BJ (cell line): ENCODE measurements around the gene COMMD6. TPM values are rescaled to one million over a fixed set of nuclear protein-coding genes. Genes with fewer than 3 reads are reported as not detected.
"Not testable (repeated sequence)": the region's sequence is repeated elsewhere in the genome, so short reads cannot be mapped to it uniquely, and the experiment has no call there.

Experiments used
- CTCF ChIA-PET: fragments of 350-600 bp; formaldehyde crosslinking; extraction: SDS; loops from one replicate; lab custom pipeline; 2021; ENCODE audit warnings: antibody characterized with exemption, inconsistent platforms; lab: Yijun Ruan, JAX
- POLR2A ChIA-PET: fragments of 300-600 bp; sonication (Branson Sonifier 250); formaldehyde crosslinking; extraction: SDS; loops from one replicate; lab custom pipeline; 2021; ENCODE audit warnings: antibody characterized with exemption; lab: Charles Lee
- DNase-seq: peaks from one replicate; pipeline ENCODE4 v3.0.0-alpha.2; 2011; ENCODE audit warnings: low read depth
- H3K27me3 ChIP-seq: 2 replicates; pipeline ENCODE4 v1.6.0; 2011; ENCODE audit warnings: low read length; ENCODE audit not compliant: control insufficient read depth, insufficient read depth
- H3K36me3 ChIP-seq: 2 replicates; pipeline ENCODE4 v1.5.1; 2011; ENCODE audit warnings: low read length; ENCODE audit not compliant: control insufficient read depth, insufficient read depth
- H3K4me3 ChIP-seq: 2 replicates; pipeline ENCODE4 v1.5.1; 2011; ENCODE audit warnings: low read depth, mild to moderate bottlenecking, control low read depth, low read length
- polyA plus RNA-seq: library from polyadenylated mRNA; depleted of rRNA; stranded (reverse); fragments of >200 nt; gene quantifications from 2 replicates; pipeline ENCODE4 v1.2.3, GENCODE V29; 2011
- TF ChIP-seq, protein P1 (sequence below): IDR thresholded peaks from 2 replicates; pipeline ENCODE4 v1.5.1; 2011; ENCODE audit warnings: low read depth, mild to moderate bottlenecking, control low read depth, inconsistent platforms, low read length, moderate library complexity; ENCODE audit not compliant: insufficient read depth

The COMMD6 gene
- polyA plus RNA-seq, 1 experiment: 95.7 TPM

GRCh38 chr13:75554981-75555380 is 17.3 kb upstream of the COMMD6 start:
- CTCF ChIA-PET: interaction anchor here (1.0 to 1.1 kb wide), 2 partner anchors 72 to 188 kb away, joined by 3 to 4 read pairs; partner anchors contain the start of gene TBC1D4
- Histone ChIP-seq H3K36me3 (peaks cover 2% of the 10 kb centered on the region; the same call in 1 of the 2 replicates), H3K27me3 (no peaks in the 10 kb centered on the region), H3K4me3 (no peak overlapping the region)
- POLR2A ChIA-PET: no interaction called here
- no peak for DNase-seq
- TF ChIP-seq, protein P1, sequence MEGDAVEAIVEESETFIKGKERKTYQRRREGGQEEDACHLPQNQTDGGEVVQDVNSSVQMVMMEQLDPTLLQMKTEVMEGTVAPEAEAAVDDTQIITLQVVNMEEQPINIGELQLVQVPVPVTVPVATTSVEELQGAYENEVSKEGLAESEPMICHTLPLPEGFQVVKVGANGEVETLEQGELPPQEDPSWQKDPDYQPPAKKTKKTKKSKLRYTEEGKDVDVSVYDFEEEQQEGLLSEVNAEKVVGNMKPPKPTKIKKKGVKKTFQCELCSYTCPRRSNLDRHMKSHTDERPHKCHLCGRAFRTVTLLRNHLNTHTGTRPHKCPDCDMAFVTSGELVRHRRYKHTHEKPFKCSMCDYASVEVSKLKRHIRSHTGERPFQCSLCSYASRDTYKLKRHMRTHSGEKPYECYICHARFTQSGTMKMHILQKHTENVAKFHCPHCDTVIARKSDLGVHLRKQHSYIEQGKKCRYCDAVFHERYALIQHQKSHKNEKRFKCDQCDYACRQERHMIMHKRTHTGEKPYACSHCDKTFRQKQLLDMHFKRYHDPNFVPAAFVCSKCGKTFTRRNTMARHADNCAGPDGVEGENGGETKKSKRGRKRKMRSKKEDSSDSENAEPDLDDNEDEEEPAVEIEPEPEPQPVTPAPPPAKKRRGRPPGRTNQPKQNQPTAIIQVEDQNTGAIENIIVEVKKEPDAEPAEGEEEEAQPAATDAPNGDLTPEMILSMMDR: no peak

- TF ChIP-seq, protein P1: no peak
- no peak for DNase-seq
- CTCF ChIA-PET: interaction anchor here (1.0 to 1.1 kb wide), 2 partner anchors 72 to 187 kb away, joined by 3 to 4 read pairs; partner anchors contain the start of gene TBC1D4
- POLR2A ChIA-PET: no interaction called here
- no peaks in the 10 kb centered on the region for H3K27me3 ChIP-seq
- H3K36me3 ChIP-seq: peaks cover 2% of the 10 kb centered on the region; the same call in 1 of the 2 replicates
- H3K4me3 ChIP-seq: no peak overlapping the region
These were observed 16.8 kb upstream of the COMMD6 start for GRCh38 chr13:75554464-75554863.

DNA sequence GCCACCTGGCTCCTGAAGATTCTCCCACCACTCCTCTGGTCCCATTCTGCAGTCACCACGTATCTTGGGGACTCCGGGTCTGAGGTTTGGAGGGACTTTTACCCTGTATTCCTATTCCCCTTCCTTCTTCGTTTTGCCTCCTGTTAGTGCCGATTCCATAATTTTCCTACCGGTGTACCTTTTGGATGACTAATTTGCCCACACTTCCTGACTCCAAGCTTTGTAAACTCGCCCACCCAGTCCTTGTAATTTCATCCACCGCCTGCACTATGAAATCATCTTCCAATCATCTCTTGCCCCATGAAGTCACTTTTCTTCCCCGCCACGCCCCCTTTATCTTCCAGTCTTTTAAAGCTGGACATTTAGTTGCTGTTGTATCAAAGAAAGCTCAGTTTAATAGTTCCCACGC is 12.5 kb upstream of the COMMD6 start:
- H3K36me3 ChIP-seq: peaks cover 2% of the 10 kb centered on the region; the same call in 1 of the 2 replicates
- DNase-seq: peak; percentile 14
- H3K27me3 ChIP-seq: no peaks in the 10 kb centered on the region
- TF ChIP-seq, protein P1: no peak
- CTCF ChIA-PET: interaction anchor here (0.7 to 1.8 kb wide), 7 partner anchors 9 to 192 kb away, joined by 3 to 10 read pairs (median 3); partner anchors contain the start of gene TBC1D4
- POLR2A ChIA-PET: no interaction called here
- H3K4me3 ChIP-seq: peak overlapping the region; percentile 96

DNA sequence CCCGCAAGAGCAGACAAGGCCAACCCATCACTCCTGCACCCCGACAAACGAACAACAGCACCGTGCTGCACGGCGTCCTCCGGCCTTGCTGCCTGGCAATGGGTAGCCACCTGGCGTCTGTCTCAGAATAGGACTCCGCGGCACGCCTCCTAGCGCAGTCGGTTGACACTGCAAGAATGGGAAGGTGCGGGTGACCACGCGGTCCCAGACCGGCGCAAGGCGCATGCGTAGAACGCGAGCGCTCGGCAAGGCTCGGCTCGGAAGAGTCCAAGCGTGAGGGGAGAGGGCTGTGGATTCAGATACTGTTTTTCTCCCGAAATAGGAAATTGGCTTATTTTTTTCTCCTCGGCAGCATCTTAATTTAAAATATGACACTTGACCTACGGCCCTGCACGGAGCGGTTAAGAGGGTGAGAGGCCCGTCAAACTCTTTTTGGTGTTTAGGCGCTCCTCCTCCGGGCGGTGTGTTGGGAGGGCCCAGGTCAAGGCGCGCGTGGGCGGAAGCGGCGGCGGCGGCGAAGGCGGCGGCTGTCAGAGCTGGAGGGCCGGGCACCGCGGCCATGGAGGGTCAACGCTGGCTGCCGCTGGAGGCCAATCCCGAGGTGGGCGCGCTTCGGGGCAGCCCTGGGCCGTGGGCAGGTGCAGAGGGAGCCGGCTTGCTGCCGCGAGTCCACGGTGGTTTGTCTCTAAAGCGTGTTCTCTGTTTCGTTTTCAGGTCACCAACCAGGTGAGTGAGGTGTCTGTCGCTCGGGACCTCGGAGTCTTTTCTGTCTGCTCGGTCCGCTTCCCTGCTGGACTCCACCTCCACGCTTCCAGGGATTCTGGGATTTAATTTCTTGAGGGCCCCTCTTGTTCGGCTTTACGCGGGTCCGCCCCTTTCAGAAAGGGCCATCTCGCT is 11.9 kb upstream of the COMMD6 start, which contains the start of gene UCHL3:
Gene UCHL3 (plus strand): TSS at position 530 of the 897 bp plus-strand sequence. CDS start 30 bp downstream, at position 560.
- peak; percentile 46 for DNase-seq
- H3K4me3 ChIP-seq: peak within 1 kb of the TSS; percentile 96
- ChIA-PET POLR2A (no interaction called here), CTCF (interaction anchor here (0.7 to 1.8 kb wide), 7 partner anchors 9 to 192 kb away, joined by 3 to 10 read pairs (median 3); partner anchors contain the start of gene TBC1D4)
- H3K27me3 ChIP-seq: no peaks in the 10 kb centered on the region
- peaks cover 2% of the 10 kb centered on the region; the same call in 1 of the 2 replicates for H3K36me3 ChIP-seq
- TF ChIP-seq, protein P1: peak; percentile 98

- ChIA-PET POLR2A (no interaction called here), CTCF (interaction anchor here (0.9 to 1.1 kb wide), 2 partner anchors 65 to 176 kb away, joined by 3 to 4 read pairs; no protein-coding TSS in a partner anchor)
- no peaks in the 10 kb centered on the region for H3K36me3 ChIP-seq
- TF ChIP-seq, protein P1: no peak
- DNase-seq: no peak
- H3K27me3 ChIP-seq: no peaks in the 10 kb centered on the region
- no peak overlapping the region for H3K4me3 ChIP-seq
These were observed 10.3 kb upstream of the COMMD6 start for GRCh38 chr13:75547917-75548316.

DNA sequence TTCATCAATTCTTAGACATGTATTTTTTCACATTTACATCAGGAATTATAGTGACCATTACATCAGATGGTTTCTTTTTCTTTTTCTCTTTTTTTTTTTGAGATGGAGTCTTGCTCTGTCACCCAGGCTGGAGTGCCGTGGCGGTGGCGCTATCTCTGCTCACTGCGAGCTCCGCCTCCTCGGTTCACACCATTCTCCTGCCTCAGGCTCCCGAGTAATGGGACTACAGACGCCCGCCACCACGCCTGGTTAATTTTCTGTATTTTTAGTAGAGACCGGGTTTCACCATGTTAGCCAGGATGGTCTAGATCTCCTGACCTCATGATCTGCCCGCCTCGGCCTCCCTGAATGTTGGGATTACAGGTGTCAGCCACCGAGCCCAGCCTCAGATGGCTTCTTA is 7.7 kb upstream of the COMMD6 start:
- POLR2A ChIA-PET, H3K27me3 ChIP-seq, DNase-seq, H3K4me3 ChIP-seq, H3K36me3 ChIP-seq: not testable (repeated sequence)
- CTCF ChIA-PET: interaction anchor here (0.8 to 1.2 kb wide), 2 partner anchors 8 to 82 kb away, joined by 3 to 4 read pairs; no protein-coding TSS in a partner anchor
